H1 (cell line): ENCODE measurements around the gene BAHD1. TPM values are rescaled to one million over a fixed set of nuclear protein-coding genes. Genes with fewer than 3 reads are reported as not detected.

Source experiments
- CTCF ChIA-PET: fragments of 300-600 bp; sonication (Branson Sonifier 250); formaldehyde crosslinking; loops from one replicate; lab custom pipeline; 2021; ENCODE audit not compliant: partially characterized antibody; lab: Charles Lee
- POLR2A ChIA-PET: fragments of 300-600 bp; sonication (Branson Sonifier 250); formaldehyde crosslinking; loops from one replicate; lab custom pipeline; 2021; ENCODE audit warnings: inconsistent platforms; ENCODE audit not compliant: partially characterized antibody; lab: Charles Lee
- DNase-seq, 2 experiments: peaks; one replicate each; pipeline versions ENCODE4 v3.0.0 to v3.0.0-alpha.2; 2010 to 2022; ENCODE audit warnings: low spot score in 2 of 2, low read depth in 1 of 2, mixed read lengths in 1 of 2
- FAIRE-seq: peaks from 2 replicates; lab custom pipeline; 2011; peaks lifted over from hg19 to GRCh38; lab: Jason Lieb, UNC
- H2AFZ ChIP-seq: 2 replicates; pipeline ENCODE4 v1.8.1; 2012; ENCODE audit warnings: low read length, inconsistent platforms
- H2AK5ac ChIP-seq: 2 replicates; pipeline ENCODE4 v1.6.1; 2013; ENCODE audit warnings: low read depth, low read length
- H2BK120ac ChIP-seq: replicated peaks from 2 replicates; pipeline ENCODE3; 2013; ENCODE audit warnings: low read depth, low read length, inconsistent platforms
- H2BK12ac ChIP-seq: 2 replicates; pipeline ENCODE4 v1.6.1; 2013; ENCODE audit warnings: low read depth, low read length
- H2BK15ac ChIP-seq: 2 replicates; pipeline ENCODE4 v1.6.1; 2013; ENCODE audit warnings: low read length
- H2BK20ac ChIP-seq: 2 replicates; pipeline ENCODE4 v1.6.1; 2013; ENCODE audit warnings: low read length
- H2BK5ac ChIP-seq: 2 replicates; pipeline ENCODE4 v1.6.1; 2013; ENCODE audit warnings: low read depth, low read length
- H3K14ac ChIP-seq: 2 replicates; pipeline ENCODE4 v1.6.1; 2013; ENCODE audit warnings: inconsistent platforms; ENCODE audit not compliant: insufficient read length
- H3K18ac ChIP-seq: 2 replicates; pipeline ENCODE4 v1.6.1; 2013; ENCODE audit warnings: low read length; ENCODE audit errors: extremely low read depth
- H3K23ac ChIP-seq: 2 replicates; pipeline ENCODE4 v1.6.1; 2013; ENCODE audit warnings: inconsistent platforms; ENCODE audit not compliant: insufficient read length
- H3K23me2 ChIP-seq: 2 replicates; pipeline ENCODE4 v1.6.1; 2013; ENCODE audit warnings: low read depth, low read length
- H3K27ac ChIP-seq: 2 replicates; pipeline ENCODE4 v1.6.1; 2011; ENCODE audit warnings: low read depth, low read length, inconsistent platforms
- H3K27me3 ChIP-seq, 4 experiments: replicated peaks in 1 of 4; 1 replicate in 1 of 4; 2 replicates in 3 of 4; pipeline versions ENCODE4 v1.6.1 to v1.8.1; 2011 to 2013; ENCODE audit warnings: low read length in 3 of 4, mild to moderate bottlenecking in 3 of 4, inconsistent platforms in 2 of 4, mixed read lengths in 2 of 4, moderate library complexity in 1 of 4; ENCODE audit not compliant: control insufficient read depth in 3 of 4, insufficient read depth in 3 of 4; ENCODE audit errors: extremely low read depth in 1 of 4
- H3K36me3 ChIP-seq, 4 experiments: 2 replicates each; pipeline versions ENCODE4 v1.6.1 to v1.8.1; 2011 to 2013; ENCODE audit warnings: mild to moderate bottlenecking in 4 of 4, low read length in 3 of 4, moderate library complexity in 2 of 4, control low read depth in 1 of 4, inconsistent platforms in 1 of 4; ENCODE audit not compliant: insufficient read depth in 4 of 4, control insufficient read depth in 2 of 4
- H3K4ac ChIP-seq: replicated peaks from 2 replicates; pipeline ENCODE3; 2013; ENCODE audit warnings: low read length, low read depth, mixed read lengths, inconsistent platforms; ENCODE audit not compliant: insufficient read length
- H3K4me1 ChIP-seq, 4 experiments: replicated peaks in 1 of 4; 1 replicate in 1 of 4; 2 replicates in 3 of 4; pipeline versions ENCODE4 v1.6.1 to v1.8.1; 2011 to 2013; ENCODE audit warnings: low read length in 3 of 4, inconsistent platforms in 2 of 4, mixed read lengths in 1 of 4; ENCODE audit not compliant: insufficient read depth in 4 of 4, control insufficient read depth in 3 of 4
- H3K4me2 ChIP-seq, 2 experiments: 2 replicates each; pipeline versions ENCODE4 v1.6.1 to v1.8.1; 2011 to 2013; ENCODE audit warnings: low read depth in 2 of 2, low read length in 2 of 2, control low read depth in 1 of 2, inconsistent platforms in 1 of 2, mild to moderate bottlenecking in 1 of 2; ENCODE audit not compliant: insufficient read depth in 1 of 2
- H3K4me3 ChIP-seq, 4 experiments: fragments of 200-600, 300-600 bp in 1 of 4; sonication (generic), shearing (Covaris generic), sonication (Bioruptor Twin) in 1 of 4; 2 replicates each; pipeline versions ENCODE4 v1.5.1 to v1.8.1; 2011 to 2016; ENCODE audit warnings: low read length in 4 of 4, low read depth in 3 of 4, control low read depth in 2 of 4, inconsistent platforms in 2 of 4, mild to moderate bottlenecking in 2 of 4, mixed read lengths in 1 of 4, moderate library complexity in 1 of 4; ENCODE audit not compliant: insufficient read depth in 2 of 4; ENCODE audit errors: extremely low read depth in 1 of 4
- H3K56ac ChIP-seq: replicated peaks from 2 replicates; pipeline ENCODE3; 2013; ENCODE audit warnings: low read depth, mild to moderate bottlenecking, mixed read lengths, low read length, inconsistent platforms; ENCODE audit not compliant: insufficient read length
- H3K79me1 ChIP-seq: 2 replicates; pipeline ENCODE4 v1.6.1; 2013; ENCODE audit warnings: low read depth, low read length, control low read depth
- H3K79me2 ChIP-seq, 2 experiments: 2 replicates each; pipeline versions ENCODE4 v1.6.1 to v1.8.1; 2012 to 2013; ENCODE audit warnings: low read length in 2 of 2, mild to moderate bottlenecking in 2 of 2, inconsistent platforms in 1 of 2; ENCODE audit not compliant: insufficient read depth in 2 of 2, control insufficient read depth in 1 of 2
- H3K9ac ChIP-seq, 4 experiments: replicated peaks in 1 of 4; 1 replicate in 1 of 4; 2 replicates in 3 of 4; pipeline versions ENCODE4 v1.6.1 to v1.8.1; 2011 to 2013; ENCODE audit warnings: low read depth in 3 of 4, low read length in 3 of 4, control low read depth in 2 of 4, mild to moderate bottlenecking in 2 of 4, moderate library complexity in 2 of 4, inconsistent platforms in 1 of 4; ENCODE audit errors: extremely low read depth in 1 of 4
- H3K9me3 ChIP-seq, 2 experiments: 2 replicates each; pipeline versions ENCODE4 v1.6.1 to v1.8.1; 2012 to 2013; ENCODE audit warnings: mild to moderate bottlenecking in 2 of 2, moderate library complexity in 2 of 2, control low read depth in 1 of 2, inconsistent platforms in 1 of 2, low read depth in 1 of 2, low read length in 1 of 2, mixed read lengths in 1 of 2; ENCODE audit not compliant: insufficient read depth in 2 of 2
- H4K20me1 ChIP-seq, 2 experiments: replicated peaks in 1 of 2; 2 replicates each; pipeline versions ENCODE3 to v1.8.1; 2011 to 2013; ENCODE audit warnings: inconsistent platforms in 2 of 2, low read length in 2 of 2, mild to moderate bottlenecking in 1 of 2; ENCODE audit not compliant: insufficient read depth in 2 of 2, control insufficient read depth in 1 of 2
- H4K5ac ChIP-seq: 2 replicates; pipeline ENCODE4 v1.6.1; 2013; ENCODE audit warnings: low read length, low read depth, mixed read lengths, inconsistent platforms; ENCODE audit not compliant: insufficient read length
- H4K8ac ChIP-seq: 2 replicates; pipeline ENCODE4 v1.8.0; 2013; ENCODE audit warnings: mild to moderate bottlenecking, moderate library complexity, low read length, inconsistent platforms; ENCODE audit not compliant: insufficient read depth; ENCODE audit errors: extremely low read depth
- H4K91ac ChIP-seq: replicated peaks from 2 replicates; pipeline ENCODE3; 2013; ENCODE audit warnings: low read length, mixed read lengths, inconsistent platforms; ENCODE audit not compliant: insufficient read length
- ATF3 ChIP-seq: IDR thresholded peaks from 2 replicates; pipeline ENCODE4 v1.6.1; 2011; ENCODE audit warnings: low read depth, mild to moderate bottlenecking, low read length; ENCODE audit not compliant: insufficient read depth
- CBX8 ChIP-seq: fragments of 300-800, 300-1000 bp; sonication (generic); IDR thresholded peaks from 2 replicates; pipeline ENCODE4 v1.7.1; 2016; ENCODE audit warnings: low read depth, low read length, borderline replicate concordance
- CTBP2 ChIP-seq: IDR thresholded peaks from 2 replicates; pipeline ENCODE4 v1.7.0; 2011; ENCODE audit warnings: borderline replicate concordance, mild to moderate bottlenecking, moderate library complexity, mixed read lengths, low read length; ENCODE audit not compliant: insufficient read depth, insufficient read length
- GABPA ChIP-seq: IDR thresholded peaks from 2 replicates; pipeline ENCODE4 v1.6.1; 2011; ENCODE audit warnings: mild to moderate bottlenecking, low read length, moderate library complexity, borderline replicate concordance; ENCODE audit not compliant: insufficient read depth
- HDAC2 ChIP-seq, 2 experiments: fragments of 300-600 bp in 1 of 2; sonication (generic) in 1 of 2; IDR thresholded peaks; 2 replicates each; pipeline ENCODE4 v1.6.1; 2011 to 2012; ENCODE audit warnings: low read depth in 2 of 2, low read length in 2 of 2, mild to moderate bottlenecking in 2 of 2, moderate library complexity in 2 of 2, borderline replicate concordance in 1 of 2, inconsistent platforms in 1 of 2
- NRF1 ChIP-seq: IDR thresholded peaks from 2 replicates; pipeline ENCODE4 v1.6.1; 2011; ENCODE audit warnings: mild to moderate bottlenecking, low read depth, low read length, improper control_type of control experiment
- SRF ChIP-seq: IDR thresholded peaks from 2 replicates; pipeline ENCODE4 v1.6.1; 2011; ENCODE audit warnings: mild to moderate bottlenecking, low read depth, low read length, moderate library complexity
- SUZ12 ChIP-seq: fragments of 200-600 bp; sonication (generic); IDR thresholded peaks from 2 replicates; pipeline ENCODE4 v1.6.1; 2012; ENCODE audit warnings: mild to moderate bottlenecking, inconsistent platforms, low read length, moderate library complexity, mixed read lengths
- TAF1 ChIP-seq: IDR thresholded peaks from 2 replicates; pipeline ENCODE4 v1.6.1; 2011; ENCODE audit warnings: mild to moderate bottlenecking, low read depth, low read length
- WGBS, 2 experiments: shearing (Covaris generic) in 1 of 2; methylation state at CpG; one replicate each; pipeline versions ENCODE4 v1.1.6 to v1.1.7; 2013 to 2015; ENCODE audit warnings: low lambda C conversion rate in 2 of 2, mixed read lengths in 2 of 2, inconsistent platforms in 1 of 2, low coverage in 1 of 2, missing lambda C conversion rate in 1 of 2; ENCODE audit not compliant: insufficient replicate concordance in 2 of 2, insufficient coverage in 1 of 2, insufficient read length in 1 of 2; ENCODE audit errors: extremely low coverage in 1 of 2, missing lambda C conversion rate in 1 of 2; 5-methylcytosine and 5-hydroxymethylcytosine counted together
- polyA plus RNA-seq, 7 experiments: library from polyadenylated mRNA; depleted of rRNA in 3 of 7; stranded (reverse) in 5 of 7; unstranded in 2 of 7; fragments of >200 nt in 5 of 7; fragments of 200-250 nt in 2 of 7; gene quantifications; 1 replicate in 5 of 7; 2 replicates in 1 of 7; 4 replicates in 1 of 7; pipeline versions ENCODE4 v1.2.1 to v1.2.3, GENCODE V29; 2011 to 2013; ENCODE audit warnings: missing spikeins in 2 of 7, mixed read lengths in 2 of 7
- total RNA-seq: library from RNA; stranded (reverse); fragmentation: NEBNext Ultra II Directional; extraction: Animal tissue kit (Norgen Biotek cat#: 25700); gene quantifications from 2 replicates; pipeline ENCODE4 v1.2.1, GENCODE V29; 2021

Gene BAHD1
- total and polyA plus RNA-seq, 2 of the 8 experiments (the other 6 are each of a cell fraction or from before 2014, with no cell fraction given), result 15.0 to 38.9 TPM

DNA sequence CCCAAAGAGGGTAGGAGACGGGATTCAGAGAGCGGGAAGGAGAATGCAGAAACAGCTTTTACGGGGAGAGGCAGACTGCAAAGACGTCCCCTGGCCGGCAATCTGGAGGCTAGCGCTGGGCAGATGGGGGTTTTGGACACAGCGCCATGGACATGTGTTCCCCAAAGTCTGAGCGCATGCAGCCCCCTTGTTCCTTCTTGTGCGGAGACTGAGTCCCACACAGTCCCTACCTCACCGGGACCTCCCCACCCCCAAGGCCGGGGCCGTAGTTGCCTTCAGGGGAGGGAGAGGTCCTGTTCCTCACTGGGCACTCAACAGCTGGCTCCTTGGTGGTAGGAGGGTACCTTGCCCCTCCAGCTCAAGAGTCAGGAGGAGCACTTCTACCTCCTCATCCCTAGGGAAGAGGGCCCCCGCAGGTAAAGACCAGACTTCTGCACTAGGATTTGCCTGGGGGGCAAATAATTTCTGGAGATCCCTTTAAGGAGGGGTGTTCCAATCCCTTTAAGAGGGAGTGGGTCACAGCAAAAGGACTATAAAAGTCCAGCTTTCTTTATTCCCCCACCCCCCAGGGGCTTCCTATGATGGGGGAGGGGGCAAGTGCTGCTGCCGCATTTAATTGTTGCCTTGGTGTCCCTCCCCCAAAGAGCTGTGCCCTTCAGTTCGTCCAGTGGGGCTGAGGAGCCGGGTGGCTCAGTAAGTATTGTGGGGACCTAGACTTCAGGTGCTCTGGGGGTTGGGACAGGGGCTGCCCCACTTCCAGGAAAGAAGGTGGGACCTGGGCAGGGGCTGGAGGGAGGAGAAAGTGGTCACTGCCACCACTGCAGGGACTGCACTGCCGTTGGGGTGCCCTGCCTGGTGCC lies 3.6 kb upstream of the BAHD1 start:
- Histone ChIP-seq H3K79me1 (no peaks in the 10 kb centered on the region), H4K8ac (no peak overlapping the region), H4K20me1 (peaks cover 0 to 2% of the 10 kb centered on the region in 2 experiments), H3K4me2 (peak overlapping the region; percentile 98 to 100), H3K23ac (no peak overlapping the region), H4K91ac (peak overlapping the region; percentile 94), H3K27me3 (peaks cover 0 to 31% (median 18%) of the 10 kb centered on the region in 4 experiments; a peak in 5 of 7 replicates), H2BK12ac (peak overlapping the region; percentile 92; the same call in 1 of the 2 replicates), H2BK15ac (peak overlapping the region; percentile 88; the same call in 1 of the 2 replicates), H3K14ac (no peak overlapping the region), H4K5ac (peak overlapping the region; percentile 51), H3K36me3 (no peaks in the 10 kb centered on the region), H3K4ac (peak overlapping the region; percentile 89), H2BK20ac (peak overlapping the region; percentile 32; the same call in 1 of the 2 replicates), H3K27ac (no peak overlapping the region), H2AFZ (no peak overlapping the region; the same call in 1 of the 2 replicates), H2BK120ac (peak overlapping the region; percentile 77), H3K4me1 (peaks cover 5 to 36% (median 28%) of the 10 kb centered on the region in 4 experiments), H3K79me2 (peaks cover 0 to 20% of the 10 kb centered on the region in 2 experiments; a peak in 2 of 4 replicates), H3K9me3 (no peaks in the 10 kb centered on the region), H3K9ac (peak overlapping the region in 1 of 4 experiments; percentile 16; a peak in 4 of 7 replicates), H3K4me3 (peak overlapping the region; percentile 59 to 97 (median 74)), H2BK5ac (peak overlapping the region; percentile 69; the same call in 1 of the 2 replicates), H3K23me2 (peaks cover 26% of the 10 kb centered on the region), H3K56ac (no peak overlapping the region), H2AK5ac (no peak overlapping the region; the same call in 1 of the 2 replicates), H3K18ac (peak overlapping the region; percentile 97)
- DNase-seq, result no peak
- WGBS, 2 experiments, result 5% methylated on average over 17 of the region's 17 CpGs; no CpG with 5 or more reads in 1 of the 2 experiments
- FAIRE-seq, result no peak
- POLR2A ChIA-PET, result interaction anchor here (0.8 to 3.6 kb wide), 6 partner anchors 8 to 74 kb away, joined by 3 to 23 read pairs (median 3); no protein-coding TSS in a partner anchor
- CTCF ChIA-PET, result interaction anchor here (1.1 to 2.2 kb wide), 3 partner anchors 20 to 100 kb away, joined by 3 to 6 read pairs (median 3); no protein-coding TSS in a partner anchor
- TF ChIP-seq GABPA (no peak), TAF1 (0 out of 2 replicates have a peak, but pooled peaks have one; percentile 23), SRF (no peak), ATF3 (no peak), SUZ12 (no peak), NRF1 (no peak), CTBP2 (no peak), HDAC2 (IDR thresholded peaks at IDR 0.05; ENCODE audit: borderline replicate concordance in 1 of 2, low read depth in 2 of 2, low read length in 2 of 2) (no peak), CBX8 (no peak)
